ENCODE results near the gene TSHZ1. TPM values are rescaled to one million over a fixed set of nuclear protein-coding genes. Genes with fewer than 3 reads are reported as not detected.

The TSHZ1 gene
- polyA plus RNA-seq, 2 of the 4 experiments (the other 2 are of a cell fraction), result 2.2 to 3.0 TPM

GRCh38 chr18:75285876-75286275 lies 75.3 kb downstream of the TSHZ1 start:
- Histone ChIP-seq H3K4me2 (no peak overlapping the region), H3K27ac (no peak overlapping the region), H3K4me3 (no peak overlapping the region), H3K4me1 (no peaks in the 10 kb centered on the region; the same call in 2 of the 3 replicates), H3K9me3 (no peaks in the 10 kb centered on the region)
- FAIRE-seq, result no peak
- no peak for DNase-seq (ENCODE audit: low read depth in 1 of 2, low spot score in 1 of 2)
- TF ChIP-seq RNF2 (IDR thresholded peaks at IDR 0.05; ENCODE audit: borderline replicate concordance, low read depth) (no peak), TFCP2L1 (CRISPR knock-in tag; IDR thresholded peaks at IDR 0.05) (no peak), RFX5 (IDR thresholded peaks at IDR 0.05) (no peak), SMC3 (IDR thresholded peaks at IDR 0.05) (no peak), CEBPB (IDR thresholded peaks at IDR 0.05) (no peak), HOXB13 (CRISPR knock-in tag; IDR thresholded peaks at IDR 0.05; ENCODE audit: low read depth) (no peak), CTCF (IDR thresholded peaks at IDR 0.05) (no peak), ESRRA (IDR thresholded peaks at IDR 0.05; ENCODE audit: borderline replicate concordance, low read length) (no peak), POLR2AphosphoS2 (conservative IDR thresholded peaks at IDR 0.05; ENCODE audit: low read length) (no peak), HEYL (CRISPR knock-in tag; IDR thresholded peaks at IDR 0.05) (no peak), FOSL2 (IDR thresholded peaks at IDR 0.05) (no peak), FOSL2 (CRISPR knock-in tag; IDR thresholded peaks at IDR 0.05) (no peak), JUNB (IDR thresholded peaks at IDR 0.05) (no peak), PHF8 (IDR thresholded peaks at IDR 0.05; ENCODE audit: borderline replicate concordance, low read depth) (no peak), FOXS1 (CRISPR knock-in tag; IDR thresholded peaks at IDR 0.05) (no peak), REST (IDR thresholded peaks at IDR 0.05) (no peak)
- TF ChIP-seq, protein P1, sequence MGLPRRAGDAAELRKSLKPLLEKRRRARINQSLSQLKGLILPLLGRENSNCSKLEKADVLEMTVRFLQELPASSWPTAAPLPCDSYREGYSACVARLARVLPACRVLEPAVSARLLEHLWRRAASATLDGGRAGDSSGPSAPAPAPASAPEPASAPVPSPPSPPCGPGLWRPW (IDR thresholded peaks at IDR 0.05), result no peak
- TF ChIP-seq, protein P2, sequence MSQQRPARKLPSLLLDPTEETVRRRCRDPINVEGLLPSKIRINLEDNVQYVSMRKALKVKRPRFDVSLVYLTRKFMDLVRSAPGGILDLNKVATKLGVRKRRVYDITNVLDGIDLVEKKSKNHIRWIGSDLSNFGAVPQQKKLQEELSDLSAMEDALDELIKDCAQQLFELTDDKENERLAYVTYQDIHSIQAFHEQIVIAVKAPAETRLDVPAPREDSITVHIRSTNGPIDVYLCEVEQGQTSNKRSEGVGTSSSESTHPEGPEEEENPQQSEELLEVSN (IDR thresholded peaks at IDR 0.05; ENCODE audit: borderline replicate concordance, low read depth), result no peak
- TF ChIP-seq, protein P3, sequence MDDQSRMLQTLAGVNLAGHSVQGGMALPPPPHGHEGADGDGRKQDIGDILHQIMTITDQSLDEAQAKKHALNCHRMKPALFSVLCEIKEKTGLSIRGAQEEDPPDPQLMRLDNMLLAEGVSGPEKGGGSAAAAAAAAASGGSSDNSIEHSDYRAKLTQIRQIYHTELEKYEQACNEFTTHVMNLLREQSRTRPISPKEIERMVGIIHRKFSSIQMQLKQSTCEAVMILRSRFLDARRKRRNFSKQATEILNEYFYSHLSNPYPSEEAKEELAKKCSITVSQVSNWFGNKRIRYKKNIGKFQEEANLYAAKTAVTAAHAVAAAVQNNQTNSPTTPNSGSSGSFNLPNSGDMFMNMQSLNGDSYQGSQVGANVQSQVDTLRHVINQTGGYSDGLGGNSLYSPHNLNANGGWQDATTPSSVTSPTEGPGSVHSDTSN (IDR thresholded peaks at IDR 0.05), result no peak
- POLR2A ChIA-PET, result no interaction called here
- CTCF ChIA-PET, result no interaction called here
- 97% methylated on average over 9 of the region's 24 CpGs for WGBS (ENCODE audit: missing lambda C conversion rate)
- ATAC-seq, result no peak

GRCh38 chr18:75287006-75287405 lies 76.4 kb downstream of the TSHZ1 start:
- ATAC-seq (no peak), DNase-seq (ENCODE audit: low read depth in 1 of 2, low spot score in 1 of 2) (no peak), FAIRE-seq (no peak)
- WGBS (ENCODE audit: missing lambda C conversion rate), result 92% methylated on average over 9 of the region's 23 CpGs
- H3K4me1 ChIP-seq, result no peaks in the 10 kb centered on the region
- no peaks in the 10 kb centered on the region for H3K9me3 ChIP-seq
- CTCF ChIA-PET, result no interaction called here
- H3K27ac ChIP-seq, result no peak overlapping the region
- H3K4me3 ChIP-seq, result no peak overlapping the region
- no peak overlapping the region for H3K4me2 ChIP-seq
- TF ChIP-seq, protein P4, sequence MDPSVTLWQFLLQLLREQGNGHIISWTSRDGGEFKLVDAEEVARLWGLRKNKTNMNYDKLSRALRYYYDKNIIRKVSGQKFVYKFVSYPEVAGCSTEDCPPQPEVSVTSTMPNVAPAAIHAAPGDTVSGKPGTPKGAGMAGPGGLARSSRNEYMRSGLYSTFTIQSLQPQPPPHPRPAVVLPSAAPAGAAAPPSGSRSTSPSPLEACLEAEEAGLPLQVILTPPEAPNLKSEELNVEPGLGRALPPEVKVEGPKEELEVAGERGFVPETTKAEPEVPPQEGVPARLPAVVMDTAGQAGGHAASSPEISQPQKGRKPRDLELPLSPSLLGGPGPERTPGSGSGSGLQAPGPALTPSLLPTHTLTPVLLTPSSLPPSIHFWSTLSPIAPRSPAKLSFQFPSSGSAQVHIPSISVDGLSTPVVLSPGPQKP (IDR thresholded peaks at IDR 0.05; ENCODE audit: low read depth, low read length), result no peak
- TF ChIP-seq CBX8 (IDR thresholded peaks at IDR 0.05) (no peak), NR3C1 (IDR thresholded peaks at IDR 0.05) (no peak), KDM5A (IDR thresholded peaks at IDR 0.05) (no peak)
- POLR2A ChIA-PET, result no interaction called here
